IgD-negative memory B cell (primary cell): ENCODE data around the gene GKAP1. TPM values are rescaled to one million over a fixed set of nuclear protein-coding genes. Genes with fewer than 3 reads are reported as not detected.
"Not testable (repeated sequence)": the region's sequence is repeated elsewhere in the genome, so short reads cannot be mapped to it uniquely, and the experiment has no call there.

ENCODE experiments used
- H3K27ac Mint-ChIP-seq, 3 donors: one replicate each; pipeline ENCODE4 v1.8.0; 2020 to 2022; ENCODE audit warnings: mild to moderate bottlenecking in 3 of 3, mixed read lengths in 3 of 3, moderate library complexity in 1 of 3
- H3K27me3 Mint-ChIP-seq: one replicate; pipeline ENCODE4 v1.8.0; 2021; ENCODE audit warnings: mixed read lengths
- H3K36me3 Mint-ChIP-seq: one replicate; pipeline ENCODE4 v1.8.0; 2020; ENCODE audit warnings: mild to moderate bottlenecking, mixed read lengths
- H3K4me1 Mint-ChIP-seq, 3 donors: one replicate each; pipeline ENCODE4 v1.8.0; 2020 to 2022; ENCODE audit warnings: mixed read lengths in 3 of 3, mild to moderate bottlenecking in 1 of 3
- H3K4me3 Mint-ChIP-seq, 4 donors: one replicate each; pipeline ENCODE4 v1.8.0; 2020 to 2022; ENCODE audit warnings: mild to moderate bottlenecking in 4 of 4, mixed read lengths in 4 of 4, moderate library complexity in 3 of 4
- H3K9me3 Mint-ChIP-seq, 3 donors: one replicate each; pipeline ENCODE4 v1.8.0; 2020 to 2021; ENCODE audit warnings: mixed read lengths in 3 of 3, mild to moderate bottlenecking in 1 of 3
- polyA plus RNA-seq: library from polyadenylated mRNA; unstranded; fragments of 300-500 nt; fragmentation: Illumina TruSeq; gene quantifications from one replicate; pipeline ENCODE4 v1.2.3, GENCODE V29; 2021

GKAP1 gene
- 8.6 TPM for polyA plus RNA-seq

- peak within 1 kb of the TSS; percentile 81 to 93 (median 88) for H3K4me3 Mint-ChIP-seq
- H3K27me3 Mint-ChIP-seq, H3K9me3 Mint-ChIP-seq, H3K36me3 Mint-ChIP-seq: not testable (repeated sequence)
- peak within 1 kb of the TSS; percentile 87 to 96 (median 87) for H3K27ac Mint-ChIP-seq
- H3K4me1 Mint-ChIP-seq = peaks cover 3 to 11% (median 7%) of the 10 kb centered on the region in 3 donors
These were observed at the start of gene GKAP1 for GRCh38 chr9:83817356-83818278. GKAP1 (minus strand) TSS chr9:83817769; CDS start chr9:83806517, 11,252 bp downstream.

- not testable (repeated sequence) for H3K36me3 Mint-ChIP-seq, H3K4me1 Mint-ChIP-seq, H3K4me3 Mint-ChIP-seq, H3K27ac Mint-ChIP-seq, H3K9me3 Mint-ChIP-seq, H3K27me3 Mint-ChIP-seq
These were observed 32.3 kb upstream of the GKAP1 start for GRCh38 chr9:83849895-83850294.

- not testable (repeated sequence) for H3K9me3 Mint-ChIP-seq, H3K4me1 Mint-ChIP-seq, H3K4me3 Mint-ChIP-seq, H3K27me3 Mint-ChIP-seq, H3K36me3 Mint-ChIP-seq, H3K27ac Mint-ChIP-seq
These were observed 19.6 kb upstream of the GKAP1 start for GRCh38 chr9:83837070-83837643.

GRCh38 chr9:83830426-83831071, 13.0 kb upstream of the GKAP1 start:
- not testable (repeated sequence) for H3K27me3 Mint-ChIP-seq, H3K9me3 Mint-ChIP-seq, H3K4me3 Mint-ChIP-seq, H3K36me3 Mint-ChIP-seq, H3K4me1 Mint-ChIP-seq, H3K27ac Mint-ChIP-seq

GRCh38 chr9:83824986-83825623, 7.5 kb upstream of the GKAP1 start:
- H3K4me1 Mint-ChIP-seq, H3K27me3 Mint-ChIP-seq, H3K36me3 Mint-ChIP-seq, H3K9me3 Mint-ChIP-seq: not testable (repeated sequence)
- H3K27ac Mint-ChIP-seq = peak overlapping the region in 1 of 3 donors; percentile 45
- peak overlapping the region in 1 of 4 donors; percentile 50 for H3K4me3 Mint-ChIP-seq

- Mint-ChIP-seq H3K27ac (peak overlapping the region; percentile 87 to 96 (median 87)), H3K4me1 (peaks cover 3 to 11% (median 7%) of the 10 kb centered on the region in 3 donors), H3K4me3 (peak overlapping the region; percentile 81 to 93 (median 88))
- not testable (repeated sequence) for H3K27me3 Mint-ChIP-seq, H3K36me3 Mint-ChIP-seq, H3K9me3 Mint-ChIP-seq
These were observed 586 bp downstream of the GKAP1 start for GRCh38 chr9:83817011-83817355.

GRCh38 chr9:83815120-83815519, 2.4 kb downstream of the GKAP1 start:
- Mint-ChIP-seq H3K4me3 (peak overlapping the region in 2 of 4 donors; percentile 17 to 48), H3K4me1 (peaks cover 3 to 11% (median 7%) of the 10 kb centered on the region in 3 donors), H3K27ac (peak overlapping the region in 1 of 3 donors; percentile 53)
- H3K27me3 Mint-ChIP-seq, H3K9me3 Mint-ChIP-seq, H3K36me3 Mint-ChIP-seq: not testable (repeated sequence)

- H3K27ac Mint-ChIP-seq, H3K4me1 Mint-ChIP-seq, H3K36me3 Mint-ChIP-seq, H3K27me3 Mint-ChIP-seq, H3K4me3 Mint-ChIP-seq, H3K9me3 Mint-ChIP-seq: not testable (repeated sequence)
These were observed 8.4 kb downstream of the GKAP1 start for GRCh38 chr9:83809213-83809612.

GRCh38 chr9:83804454-83804853, 13.1 kb downstream of the GKAP1 start:
- not testable (repeated sequence) for H3K36me3 Mint-ChIP-seq, H3K27ac Mint-ChIP-seq, H3K4me3 Mint-ChIP-seq, H3K9me3 Mint-ChIP-seq, H3K4me1 Mint-ChIP-seq, H3K27me3 Mint-ChIP-seq

GRCh38 chr9:83803941-83804340, 13.6 kb downstream of the GKAP1 start:
- H3K4me3 Mint-ChIP-seq = not testable (repeated sequence)

GRCh38 chr9:83800236-83801033, 17.1 kb downstream of the GKAP1 start:
- Mint-ChIP-seq H3K4me1 (peaks cover 0 to 2% (median 0%) of the 10 kb centered on the region in 3 donors), H3K36me3 (peaks cover 9% of the 10 kb centered on the region), H3K9me3 (no peaks in the 10 kb centered on the region), H3K27ac (peak overlapping the region in 1 of 3 donors; percentile 78), H3K4me3 (no peak overlapping the region), H3K27me3 (no peaks in the 10 kb centered on the region)

More at GRCh38 chr9:83803941-83804340, 13.6 kb downstream of the GKAP1 start:
- not testable (repeated sequence) for H3K27me3 Mint-ChIP-seq, H3K36me3 Mint-ChIP-seq, H3K9me3 Mint-ChIP-seq, H3K27ac Mint-ChIP-seq, H3K4me1 Mint-ChIP-seq

- H3K9me3 Mint-ChIP-seq = no peaks in the 10 kb centered on the region
- H3K27ac Mint-ChIP-seq = peak overlapping the region in 2 of 3 donors; percentile 30 to 34
- peaks cover 7% of the 10 kb centered on the region for H3K36me3 Mint-ChIP-seq
- no peaks in the 10 kb centered on the region for H3K27me3 Mint-ChIP-seq
- peaks cover 0 to 1% (median 0%) of the 10 kb centered on the region in 3 donors for H3K4me1 Mint-ChIP-seq
- no peak overlapping the region for H3K4me3 Mint-ChIP-seq
These were observed 23.5 kb downstream of the GKAP1 start for GRCh38 chr9:83794051-83794450.

GRCh38 chr9:83792746-83793145, 24.8 kb downstream of the GKAP1 start:
- Mint-ChIP-seq H3K27me3 (no peaks in the 10 kb centered on the region), H3K4me1 (peaks cover 0 to 1% (median 0%) of the 10 kb centered on the region in 3 donors), H3K4me3 (no peak overlapping the region), H3K27ac (no peak overlapping the region), H3K36me3 (peaks cover 7% of the 10 kb centered on the region), H3K9me3 (no peaks in the 10 kb centered on the region)

- Mint-ChIP-seq H3K36me3 (peaks cover 2% of the 10 kb centered on the region), H3K4me1 (no peaks in the 10 kb centered on the region), H3K4me3 (no peak overlapping the region), H3K27ac (no peak overlapping the region), H3K27me3 (no peaks in the 10 kb centered on the region), H3K9me3 (peaks cover 0 to 3% (median 0%) of the 10 kb centered on the region in 3 donors)
These were observed 39.4 kb downstream of the GKAP1 start for GRCh38 chr9:83778164-83778563.
